Activated T-cell treated with anti-CD3 and anti-CD28 coated beads, Interleukin-2, amount 50 U/mL, for 72 hours (primary cell): ENCODE measurements around the gene DUSP5. TPM values are rescaled to one million over a fixed set of nuclear protein-coding genes. Genes with fewer than 3 reads are reported as not detected.
"Not testable (repeated sequence)": the region's sequence is repeated elsewhere in the genome, so short reads cannot be mapped to it uniquely, and the experiment has no call there.

Experiments used
- ATAC-seq, 2 donors: fragments of 150-1000 bp; cut with Tn5 transposase; replicated peaks in 1 of 2; 2 replicates each; pipeline ENCODE4 v1.10.0; 2021; ENCODE audit warnings: moderate library complexity in 2 of 2, mild to moderate bottlenecking in 1 of 2
- DNase-seq, 2 donors: peaks; one replicate each; pipeline ENCODE4 v3.0.0; 2021 to 2022; ENCODE audit warnings: mixed read lengths in 1 of 2
- H3K27ac Mint-ChIP-seq: one replicate; pipeline ENCODE4 v1.8.0; 2022; ENCODE audit warnings: mild to moderate bottlenecking, moderate library complexity, mixed read lengths
- H3K27me3 Mint-ChIP-seq: one replicate; pipeline ENCODE4 v1.8.0; 2022; ENCODE audit warnings: low read depth, mixed read lengths
- H3K36me3 Mint-ChIP-seq, 2 donors: one replicate each; pipeline ENCODE4 v1.8.0; 2022; ENCODE audit warnings: mixed read lengths in 2 of 2, mild to moderate bottlenecking in 1 of 2; ENCODE audit not compliant: insufficient read depth in 2 of 2
- H3K4me1 Mint-ChIP-seq: one replicate; pipeline ENCODE4 v1.8.0; 2022; ENCODE audit warnings: low read depth, mixed read lengths
- H3K4me3 Mint-ChIP-seq, 2 donors: one replicate each; pipeline ENCODE4 v1.8.0; 2022; ENCODE audit warnings: mild to moderate bottlenecking in 2 of 2, mixed read lengths in 2 of 2, moderate library complexity in 2 of 2
- H3K9me3 Mint-ChIP-seq, 2 donors: one replicate each; pipeline ENCODE4 v1.8.0; 2022; ENCODE audit warnings: mixed read lengths in 2 of 2
- total RNA-seq, 2 donors: library from RNA; stranded (reverse); gene quantifications; one replicate each; pipeline ENCODE4 v1.2.3, GENCODE V29; 2022

Gene DUSP5
- total RNA-seq, 2 donors from 2014 or later, result 122 to 242 TPM

DNA sequence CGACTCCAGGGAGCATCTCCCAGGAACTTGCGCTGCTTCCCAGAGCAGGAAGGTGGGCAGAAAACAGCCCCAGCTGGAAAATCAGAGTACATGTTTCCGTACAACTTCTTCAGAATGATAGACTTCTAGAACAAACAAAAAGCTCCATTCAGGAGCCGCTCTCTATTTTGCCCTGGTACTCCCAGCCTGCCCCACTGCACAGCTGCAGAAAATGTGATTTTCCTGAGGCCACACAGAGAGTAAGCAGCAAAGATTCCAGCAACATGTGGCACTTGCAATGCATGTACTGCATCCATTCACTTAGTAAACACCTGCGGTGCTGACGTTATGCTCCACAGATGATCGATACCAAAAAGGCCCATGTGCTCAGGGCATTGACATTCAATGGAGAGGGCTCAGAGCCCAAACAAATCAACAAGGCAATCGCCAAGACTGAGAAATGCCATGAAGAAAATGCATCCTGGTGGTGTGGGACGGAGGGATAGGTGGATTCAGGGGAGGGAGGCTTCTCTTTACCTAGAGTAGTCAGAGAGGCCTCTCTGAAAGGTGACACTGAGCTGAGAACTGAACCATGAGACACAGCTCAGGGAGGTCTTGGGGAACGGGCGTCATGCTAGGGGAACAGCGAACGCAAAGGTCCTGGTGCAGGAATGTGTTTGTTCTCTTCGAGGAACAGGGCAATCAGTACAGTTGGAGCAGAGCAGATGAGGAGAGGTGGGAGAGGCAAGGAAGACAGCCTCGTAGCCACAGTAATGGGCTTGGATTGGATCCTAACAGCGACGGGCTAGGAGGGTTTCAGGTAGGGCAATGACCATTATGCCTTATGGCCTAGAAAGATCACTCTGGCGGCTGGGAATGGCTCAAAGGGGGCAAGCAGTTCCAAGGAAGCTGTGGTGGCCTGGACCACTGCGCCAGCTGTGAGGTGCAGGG, 35.3 kb upstream of the DUSP5 start:
- no peak for DNase-seq
- Mint-ChIP-seq H3K4me1 (peaks cover 45% of the 10 kb centered on the region), H3K27me3 (no peaks in the 10 kb centered on the region), H3K9me3 (no peaks in the 10 kb centered on the region), H3K27ac (no peak overlapping the region), H3K36me3 (no peaks in the 10 kb centered on the region), H3K4me3 (no peak overlapping the region)
- no peak for ATAC-seq

DNA sequence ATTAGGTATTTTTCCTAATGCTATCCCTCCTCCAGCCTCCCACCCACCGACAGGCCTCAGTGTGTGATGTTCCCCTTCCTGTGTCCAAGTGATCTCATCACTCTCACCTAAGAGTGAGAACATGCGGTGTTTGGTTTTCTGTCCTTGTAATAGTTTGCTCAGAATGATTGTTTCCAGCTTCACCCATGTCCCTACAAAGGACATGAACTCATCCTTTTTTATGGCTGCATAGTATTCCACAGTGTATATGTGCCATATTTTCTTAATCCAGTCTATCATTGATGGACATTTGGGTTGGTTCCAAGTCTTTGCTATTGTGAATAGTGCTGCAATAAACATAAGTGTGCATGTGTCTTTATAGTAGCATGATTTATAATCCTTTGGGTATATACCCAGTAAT, 29.4 kb upstream of the DUSP5 start:
- not testable (repeated sequence) for DNase-seq, H3K27ac Mint-ChIP-seq, H3K4me1 Mint-ChIP-seq, H3K9me3 Mint-ChIP-seq, H3K27me3 Mint-ChIP-seq, H3K36me3 Mint-ChIP-seq, H3K4me3 Mint-ChIP-seq, ATAC-seq

DNA sequence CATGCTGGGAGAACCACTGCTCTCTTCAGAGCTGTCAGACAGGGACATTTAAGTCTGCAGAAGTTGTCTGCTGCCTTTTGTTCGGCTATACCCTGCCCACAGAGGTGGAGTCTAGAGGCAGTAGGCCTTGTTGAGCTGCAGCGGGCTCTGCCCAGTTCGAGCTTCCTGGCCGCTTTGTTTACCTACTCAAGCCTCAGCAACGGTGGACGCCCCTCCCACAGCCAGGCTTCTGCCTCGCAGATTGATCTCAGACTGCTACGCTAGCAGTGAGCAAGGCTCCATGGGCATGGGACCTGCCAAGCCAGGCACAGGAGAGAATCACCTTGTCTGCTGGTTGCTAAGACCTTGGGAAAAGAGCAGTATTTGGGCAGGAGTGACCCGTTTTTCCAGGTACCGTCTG, 27.2 kb upstream of the DUSP5 start:
- DNase-seq, H3K4me1 Mint-ChIP-seq, H3K9me3 Mint-ChIP-seq, H3K36me3 Mint-ChIP-seq, H3K27me3 Mint-ChIP-seq, H3K4me3 Mint-ChIP-seq, ATAC-seq, H3K27ac Mint-ChIP-seq: not testable (repeated sequence)

DNA sequence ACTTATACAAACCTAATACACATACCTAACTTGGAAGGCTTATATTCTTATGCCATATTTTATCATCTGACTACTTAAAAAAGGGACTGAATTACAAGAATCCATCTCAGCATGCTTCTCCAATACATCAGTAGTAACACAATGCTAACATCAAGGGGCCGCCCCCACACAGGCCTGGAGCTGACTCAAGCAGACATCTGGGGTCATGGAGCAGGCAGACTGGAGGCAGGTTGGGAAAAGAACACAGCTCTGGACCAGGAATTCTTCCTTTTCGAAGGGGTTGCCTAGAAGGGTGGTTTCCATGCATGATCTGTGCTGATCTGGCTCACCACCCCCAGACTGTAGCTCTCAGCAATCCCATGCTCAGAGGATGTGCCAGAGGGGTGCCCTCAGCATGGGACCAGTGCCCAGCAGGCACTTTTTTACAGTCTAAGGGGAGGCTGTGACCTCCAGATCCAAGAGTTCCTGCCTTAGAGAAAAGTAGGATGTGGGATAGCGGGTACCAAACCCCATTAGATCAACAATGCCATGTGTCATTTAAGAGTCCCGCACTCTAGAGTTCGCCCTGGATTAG, 26.1 kb upstream of the DUSP5 start:
- Mint-ChIP-seq H3K27me3 (no peaks in the 10 kb centered on the region), H3K9me3 (peaks cover 0 to 3% of the 10 kb centered on the region in 2 donors), H3K27ac (no peak overlapping the region), H3K36me3 (peaks cover 0 to 8% of the 10 kb centered on the region in 2 donors), H3K4me3 (no peak overlapping the region), H3K4me1 (no peaks in the 10 kb centered on the region)
- no peak for ATAC-seq
- no peak for DNase-seq

DNA sequence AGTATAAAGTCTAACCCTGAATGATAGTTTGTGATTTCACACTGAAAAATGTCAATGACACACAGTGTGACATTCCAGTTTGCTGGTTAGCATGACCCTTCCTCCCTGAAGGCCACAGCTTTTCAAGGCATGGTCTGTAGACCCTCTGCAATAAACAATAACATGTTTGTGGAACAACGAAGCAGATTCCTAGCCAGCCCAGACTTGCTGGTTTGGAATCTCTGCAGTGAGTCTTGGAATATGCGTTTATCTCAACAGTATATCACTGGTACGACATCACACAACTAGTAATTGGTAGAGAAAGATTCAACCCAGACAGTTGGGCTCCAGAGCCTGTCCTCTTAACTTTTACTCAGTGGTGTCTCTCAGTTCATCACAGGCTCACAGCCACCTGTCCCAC, 23.7 kb upstream of the DUSP5 start:
- Mint-ChIP-seq H3K4me1 (no peaks in the 10 kb centered on the region), H3K36me3 (peaks cover 0 to 10% of the 10 kb centered on the region in 2 donors), H3K4me3 (no peak overlapping the region), H3K27ac (no peak overlapping the region), H3K9me3 (peaks cover 0 to 3% of the 10 kb centered on the region in 2 donors), H3K27me3 (no peaks in the 10 kb centered on the region)
- ATAC-seq (no peak), DNase-seq (no peak)

DNA sequence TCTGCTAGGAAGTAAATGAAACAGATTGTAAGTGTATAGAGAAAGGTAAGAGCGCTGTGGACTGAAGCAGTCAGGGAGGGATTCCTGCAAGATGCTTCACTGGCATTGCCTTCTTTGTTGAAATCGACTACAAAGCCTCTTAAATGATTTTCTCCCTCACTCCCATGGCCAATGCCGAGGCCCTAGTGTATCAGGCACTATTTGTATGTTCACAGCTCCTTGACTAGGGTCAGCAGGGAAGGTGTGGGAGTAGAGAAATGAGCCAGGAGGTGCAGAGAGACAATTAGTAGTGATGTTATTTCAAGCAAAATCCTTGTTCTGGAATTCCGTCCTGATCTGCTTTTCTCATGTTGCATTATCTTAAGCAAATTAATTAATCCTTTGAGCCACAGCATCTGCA, 22.9 kb upstream of the DUSP5 start:
- ATAC-seq (no peak), DNase-seq (no peak)
- Mint-ChIP-seq H3K9me3 (no peaks in the 10 kb centered on the region), H3K4me3 (no peak overlapping the region), H3K27ac (no peak overlapping the region), H3K36me3 (peaks cover 0 to 6% of the 10 kb centered on the region in 2 donors), H3K4me1 (no peaks in the 10 kb centered on the region), H3K27me3 (no peaks in the 10 kb centered on the region)

DNA sequence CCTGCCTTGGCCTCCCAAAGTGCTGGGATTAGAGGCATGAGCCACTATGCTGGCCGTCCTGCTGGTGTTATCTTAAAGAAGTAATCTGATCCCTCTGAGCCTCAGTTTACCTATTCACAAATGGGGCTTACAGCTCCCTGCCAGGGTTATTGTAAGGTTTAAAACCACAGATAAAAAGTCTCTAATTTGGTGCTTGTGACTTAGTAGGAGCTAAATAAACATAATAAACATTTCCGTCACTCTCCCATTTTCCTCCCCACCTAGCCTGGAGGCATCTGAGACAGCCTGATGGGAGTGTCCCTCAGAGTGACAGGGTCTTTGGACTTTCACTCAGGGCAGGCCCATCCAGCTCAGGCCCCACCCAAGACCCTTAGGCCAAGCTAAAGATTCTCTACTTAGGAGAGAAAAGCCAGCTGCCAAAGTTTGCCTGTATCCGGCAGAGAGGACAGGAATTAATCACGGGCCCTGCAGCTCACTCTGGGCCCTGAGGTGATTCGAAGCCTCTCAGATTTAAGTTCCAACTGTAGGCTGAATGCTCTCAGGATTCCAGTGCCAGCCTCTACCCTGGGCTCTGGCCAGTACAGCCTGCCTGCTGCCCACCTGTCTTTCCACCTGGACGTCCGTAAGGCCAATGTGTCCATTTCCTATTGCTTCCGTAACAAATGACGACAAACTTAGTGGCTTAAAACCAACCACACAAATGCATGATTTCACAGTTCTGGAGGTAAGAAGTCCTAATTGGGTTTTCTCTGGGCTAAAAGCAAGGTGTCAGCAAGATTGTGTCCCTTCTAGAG, 21.8 kb upstream of the DUSP5 start:
- H3K9me3 Mint-ChIP-seq, result no peaks in the 10 kb centered on the region
- H3K36me3 Mint-ChIP-seq, result peaks cover 0 to 2% of the 10 kb centered on the region in 2 donors
- H3K27ac Mint-ChIP-seq, result no peak overlapping the region
- H3K4me3 Mint-ChIP-seq, result no peak overlapping the region
- no peaks in the 10 kb centered on the region for H3K4me1 Mint-ChIP-seq
- DNase-seq (no peak), ATAC-seq (no peak)
- no peaks in the 10 kb centered on the region for H3K27me3 Mint-ChIP-seq

DNA sequence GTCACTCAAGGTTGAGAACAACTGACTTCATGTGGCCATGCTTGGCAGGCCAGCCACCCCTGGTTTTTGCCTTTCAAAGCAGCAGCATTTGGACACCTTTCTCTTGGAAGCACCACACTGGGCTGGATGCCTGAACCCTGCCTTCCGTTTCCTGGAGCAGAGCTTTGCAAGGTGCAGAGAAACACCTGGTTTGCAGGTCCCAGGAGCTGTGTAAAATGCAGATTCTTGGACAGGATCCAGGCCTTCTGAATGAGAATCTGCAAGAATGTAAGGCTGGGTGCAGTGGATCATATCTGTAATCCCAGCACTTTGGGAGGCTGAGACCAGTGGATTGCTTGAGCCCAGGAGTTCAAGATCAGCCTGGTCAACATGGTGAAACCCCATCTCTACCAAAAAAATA, 18.0 kb upstream of the DUSP5 start:
- ATAC-seq, result no peak
- Mint-ChIP-seq H3K36me3 (peaks cover 0 to 2% of the 10 kb centered on the region in 2 donors), H3K27me3 (no peaks in the 10 kb centered on the region), H3K9me3 (no peaks in the 10 kb centered on the region), H3K4me1 (no peaks in the 10 kb centered on the region), H3K27ac (no peak overlapping the region), H3K4me3 (no peak overlapping the region)
- no peak for DNase-seq

DNA sequence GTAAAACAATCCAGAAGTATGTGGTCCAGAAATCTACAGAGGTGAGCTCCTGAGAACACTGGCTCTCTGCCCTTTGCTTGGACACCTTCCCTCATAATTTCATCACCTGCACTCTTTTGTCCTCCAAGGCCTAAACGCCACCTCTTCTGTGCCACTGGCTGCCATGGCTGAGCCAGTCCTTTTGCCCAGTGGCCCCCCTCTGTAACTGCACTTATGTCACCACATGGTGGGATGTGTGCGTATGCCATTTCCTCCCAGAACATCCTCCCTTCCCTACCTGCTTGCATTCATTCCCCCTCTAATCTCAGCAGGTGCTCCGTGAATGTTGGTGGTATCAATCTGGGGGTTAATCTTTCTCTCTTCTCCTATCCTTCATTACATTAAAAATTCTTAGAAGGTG, 17.3 kb upstream of the DUSP5 start:
- Mint-ChIP-seq H3K9me3 (no peaks in the 10 kb centered on the region), H3K27ac (no peak overlapping the region), H3K4me3 (no peak overlapping the region), H3K4me1 (no peaks in the 10 kb centered on the region), H3K27me3 (no peaks in the 10 kb centered on the region), H3K36me3 (peaks cover 0 to 2% of the 10 kb centered on the region in 2 donors)
- DNase-seq, result no peak
- no peak for ATAC-seq

DNA sequence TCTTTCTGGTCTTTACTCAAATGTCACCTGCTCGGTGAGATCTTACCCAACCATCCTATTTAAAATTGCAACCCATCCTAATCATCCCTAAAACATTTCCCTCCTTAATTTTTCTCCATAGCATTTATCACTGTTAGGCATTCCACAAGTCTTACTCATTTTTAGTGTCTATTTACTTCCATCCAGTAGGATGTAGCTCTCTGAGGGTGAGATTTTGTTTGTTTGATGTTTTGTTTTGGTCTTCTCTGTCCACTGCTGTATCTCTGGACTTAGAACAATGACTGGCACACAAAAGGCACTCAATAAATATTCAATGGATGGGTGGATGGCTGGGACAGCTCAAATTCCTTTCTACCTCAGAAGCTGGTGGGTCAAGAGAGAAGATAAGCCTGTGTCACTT, 15.8 kb upstream of the DUSP5 start:
- no peak overlapping the region for H3K4me3 Mint-ChIP-seq
- no peak overlapping the region for H3K27ac Mint-ChIP-seq
- DNase-seq (no peak), ATAC-seq (no peak)
- H3K9me3 Mint-ChIP-seq, result no peaks in the 10 kb centered on the region
- peaks cover 0 to 2% of the 10 kb centered on the region in 2 donors for H3K36me3 Mint-ChIP-seq
- no peaks in the 10 kb centered on the region for H3K27me3 Mint-ChIP-seq
- H3K4me1 Mint-ChIP-seq, result peaks cover under 1% of the 10 kb centered on the region

DNA sequence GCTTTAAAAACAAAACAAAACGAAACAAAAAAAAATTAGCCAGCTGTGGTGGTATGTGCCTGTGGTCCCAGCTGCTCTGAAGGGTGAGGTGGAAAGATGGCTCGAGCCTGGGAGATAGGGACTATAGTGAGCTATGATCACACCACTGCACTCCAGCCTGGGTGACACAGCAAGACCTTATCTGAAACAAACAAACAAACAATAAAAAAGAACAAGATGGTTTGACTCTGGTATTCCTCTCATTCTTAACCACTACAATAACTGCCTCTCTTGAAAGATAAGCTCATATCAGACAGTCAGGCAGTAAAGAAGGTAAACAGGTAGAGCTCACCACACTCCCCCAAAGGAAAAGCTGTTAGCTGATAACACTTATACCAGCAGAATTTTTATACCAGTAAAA, 14.1 kb upstream of the DUSP5 start:
- no peak overlapping the region for H3K4me3 Mint-ChIP-seq

DNA sequence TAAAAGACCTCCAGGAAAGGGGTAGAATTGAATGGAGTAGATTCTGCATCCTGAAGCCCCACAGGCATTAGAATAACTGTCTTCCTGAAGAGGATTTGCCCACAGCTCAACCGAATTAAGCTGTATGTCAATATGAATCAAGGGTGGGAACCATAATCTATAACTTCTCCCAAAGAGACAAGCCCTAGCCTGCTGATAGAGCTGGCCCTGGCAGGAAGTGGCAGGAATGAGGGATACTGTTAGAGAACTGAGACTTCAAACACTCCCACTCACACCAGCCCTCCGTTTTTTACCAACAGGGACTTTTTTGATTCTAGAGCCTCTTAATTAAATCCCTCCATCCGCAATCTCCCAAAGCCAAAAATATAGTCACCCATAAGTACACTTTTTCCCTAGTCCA, 12.2 kb upstream of the DUSP5 start:
- Mint-ChIP-seq H3K4me3 (no peak overlapping the region), H3K36me3 (no peaks in the 10 kb centered on the region)

More for the DNA sequence above, 14.1 kb upstream of the DUSP5 start:
- no peaks in the 10 kb centered on the region for H3K9me3 Mint-ChIP-seq
- no peaks in the 10 kb centered on the region for H3K27me3 Mint-ChIP-seq
- no peaks in the 10 kb centered on the region for H3K36me3 Mint-ChIP-seq
- no peak for ATAC-seq
- H3K27ac Mint-ChIP-seq, result no peak overlapping the region
- DNase-seq, result no peak
- peaks cover 18% of the 10 kb centered on the region for H3K4me1 Mint-ChIP-seq

More for the DNA sequence above, 12.2 kb upstream of the DUSP5 start:
- ATAC-seq, result no peak
- Mint-ChIP-seq H3K27me3 (no peaks in the 10 kb centered on the region), H3K27ac (no peak overlapping the region), H3K4me1 (peaks cover 31% of the 10 kb centered on the region), H3K9me3 (no peaks in the 10 kb centered on the region)
- DNase-seq, result no peak
